Testis (tissue), 3 donors: ENCODE data around the gene TLCD4. TPM values are rescaled to one million over a fixed set of nuclear protein-coding genes. Genes with fewer than 3 reads are reported as not detected.

ENCODE experiments used
- DNase-seq: peaks from one replicate; pipeline ENCODE4 v3.0.0-alpha.2; 2019
- H3K27ac ChIP-seq, 2 donors: fragments of 200-600 bp; sonication (generic); one replicate each; pipeline ENCODE4 v1.5.1; 2019
- H3K27me3 ChIP-seq: fragments of 200-600 bp; sonication (generic); one replicate; pipeline ENCODE4 v1.5.1; 2019
- H3K36me3 ChIP-seq: fragments of 200-600 bp; sonication (generic); one replicate; pipeline ENCODE4 v1.5.1; 2017; ENCODE audit warnings: low read depth; ENCODE audit errors: missing control alignments
- H3K4me1 ChIP-seq: fragments of 200-600 bp; sonication (generic); one replicate; pipeline ENCODE4 v1.5.1; 2019
- H3K4me3 ChIP-seq, 2 donors: fragments of 200-600 bp; sonication (generic); one replicate each; pipeline ENCODE4 v1.5.1; 2017 to 2019
- H3K9me3 ChIP-seq: fragments of 200-600 bp; sonication (generic); one replicate; pipeline ENCODE4 v1.5.1; 2017
- POLR2A ChIP-seq: fragments of 450-650 bp; IDR thresholded peaks from one replicate; pipeline ENCODE4 v1.6.1; 2017; ENCODE audit warnings: antibody characterized with exemption, mild to moderate bottlenecking, moderate library complexity
- WGBS, 2 donors: methylation state at CpG; one replicate each; pipeline ENCODE4 v1.1.5; 2018; 5-methylcytosine and 5-hydroxymethylcytosine counted together
- intact Hi-C: fragments of 100-400 bp; cut with DNase I; formaldehyde crosslinking; loops from one replicate; pipeline ENCODE4 v1.15.1; 2023; ENCODE audit warnings: low total_unique reads
- polyA plus RNA-seq: library from polyadenylated mRNA; stranded (reverse); fragments of 350-450 nt; fragmentation: Illumina TruSeq; extraction: RNeasy Lipid Tissue Mini Kit (QIAGEN cat#74804); gene quantifications from one replicate; pipeline ENCODE4 v1.2.3, GENCODE V29; 2014; ENCODE audit warnings: low read depth, low replicate concordance; ENCODE audit not compliant: insufficient read depth
- total RNA-seq, 2 donors: library from RNA; depleted of rRNA; stranded (reverse); fragments of >200 nt; gene quantifications; one replicate each; pipeline ENCODE4 v1.2.3, GENCODE V29; 2016
- TF ChIP-seq, protein P1 (sequence below), 3 experiments: fragments of 450-650 bp in 2 of 3; fragments of 200-600 bp in 1 of 3; sonication (generic) in 1 of 3; IDR thresholded peaks; one replicate each; pipeline ENCODE4 v1.5.1; 2016 to 2019; ENCODE audit warnings: antibody characterized with exemption in 3 of 3, mild to moderate bottlenecking in 2 of 3, moderate library complexity in 1 of 3

Gene TLCD4
- total and polyA plus RNA-seq, 3 donors from 2014 or later: 7.2 to 25.2 (median 8.3) TPM

GRCh38 chr1:95118067-95118499, 928 bp downstream of the TLCD4 start:
- Histone ChIP-seq H3K27me3 (no peaks in the 10 kb centered on the region), H3K36me3 (no peaks in the 10 kb centered on the region), H3K4me1 (peaks cover 4% of the 10 kb centered on the region), H3K4me3 (peak overlapping the region; percentile 62 to 80), H3K9me3 (no peaks in the 10 kb centered on the region), H3K27ac (peak overlapping the region in 1 of 2 donors; percentile 77)
- DNase-seq: no peak
- intact Hi-C loops: no loop called here
- WGBS, 2 donors: 14 to 22% methylated on average over 10 of the region's 10 CpGs
- no peak for TF ChIP-seq POLR2A
- TF ChIP-seq, protein P1, sequence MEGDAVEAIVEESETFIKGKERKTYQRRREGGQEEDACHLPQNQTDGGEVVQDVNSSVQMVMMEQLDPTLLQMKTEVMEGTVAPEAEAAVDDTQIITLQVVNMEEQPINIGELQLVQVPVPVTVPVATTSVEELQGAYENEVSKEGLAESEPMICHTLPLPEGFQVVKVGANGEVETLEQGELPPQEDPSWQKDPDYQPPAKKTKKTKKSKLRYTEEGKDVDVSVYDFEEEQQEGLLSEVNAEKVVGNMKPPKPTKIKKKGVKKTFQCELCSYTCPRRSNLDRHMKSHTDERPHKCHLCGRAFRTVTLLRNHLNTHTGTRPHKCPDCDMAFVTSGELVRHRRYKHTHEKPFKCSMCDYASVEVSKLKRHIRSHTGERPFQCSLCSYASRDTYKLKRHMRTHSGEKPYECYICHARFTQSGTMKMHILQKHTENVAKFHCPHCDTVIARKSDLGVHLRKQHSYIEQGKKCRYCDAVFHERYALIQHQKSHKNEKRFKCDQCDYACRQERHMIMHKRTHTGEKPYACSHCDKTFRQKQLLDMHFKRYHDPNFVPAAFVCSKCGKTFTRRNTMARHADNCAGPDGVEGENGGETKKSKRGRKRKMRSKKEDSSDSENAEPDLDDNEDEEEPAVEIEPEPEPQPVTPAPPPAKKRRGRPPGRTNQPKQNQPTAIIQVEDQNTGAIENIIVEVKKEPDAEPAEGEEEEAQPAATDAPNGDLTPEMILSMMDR (IDR thresholded peaks at IDR 0.05): no peak

DNA sequence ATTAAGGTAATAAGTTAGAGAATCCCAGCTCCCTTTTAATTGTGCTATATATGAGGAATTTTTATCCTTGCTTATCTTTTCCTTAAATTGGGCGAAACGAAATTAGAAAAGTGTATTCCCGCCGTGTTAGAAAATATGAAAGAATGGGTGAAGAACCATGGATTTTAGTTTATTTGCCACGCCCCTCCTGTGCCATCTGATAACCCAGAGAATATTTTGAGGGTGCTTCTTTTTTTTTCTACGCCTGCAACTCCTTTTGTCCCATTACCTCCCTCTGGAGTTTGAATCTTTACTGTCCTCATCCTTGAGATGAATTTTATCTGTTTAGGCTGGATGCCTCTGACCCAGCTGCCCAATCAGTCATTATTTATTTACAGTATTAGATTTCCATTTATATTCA, 1.6 kb downstream of the TLCD4 start:
- peak overlapping the region in 1 of 2 donors; percentile 77 for H3K27ac ChIP-seq
- no peak overlapping the region for H3K4me3 ChIP-seq
- intact Hi-C loops: no loop called here
- no peaks in the 10 kb centered on the region for H3K36me3 ChIP-seq
- H3K4me1 ChIP-seq: peaks cover 4% of the 10 kb centered on the region
- TF ChIP-seq, protein P1 (IDR thresholded peaks at IDR 0.05): no peak
- no peak for TF ChIP-seq POLR2A
- H3K27me3 ChIP-seq: no peaks in the 10 kb centered on the region
- DNase-seq: no peak
- 52 to 54% methylated on average over 6 of the region's 6 CpGs for WGBS, 2 donors
- no peaks in the 10 kb centered on the region for H3K9me3 ChIP-seq

DNA sequence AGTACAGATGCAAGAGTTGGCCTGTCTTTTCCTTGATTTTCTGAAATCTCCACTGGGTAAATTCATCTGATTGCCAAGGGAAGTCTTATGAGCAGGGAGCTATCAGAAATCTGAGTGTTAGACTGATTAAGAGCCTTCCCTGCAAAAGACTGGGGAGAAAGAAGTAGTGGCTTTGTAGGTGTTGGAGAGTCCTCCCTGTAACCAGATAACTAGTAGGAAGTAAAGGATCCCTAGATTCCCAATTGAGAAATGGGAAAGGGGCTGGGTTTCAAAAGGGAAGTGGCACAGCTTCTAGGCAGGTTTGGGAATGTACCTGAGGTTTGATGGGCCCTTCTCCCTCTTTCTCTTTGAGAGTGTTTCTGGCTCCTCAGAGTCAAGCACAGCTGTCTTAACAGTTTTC, 2.1 kb downstream of the TLCD4 start:
- H3K36me3 ChIP-seq: no peaks in the 10 kb centered on the region
- H3K27ac ChIP-seq: no peak overlapping the region
- no peak for DNase-seq
- H3K4me3 ChIP-seq: no peak overlapping the region
- peaks cover 4% of the 10 kb centered on the region for H3K4me1 ChIP-seq
- intact Hi-C loops: no loop called here
- TF ChIP-seq POLR2A: no peak
- TF ChIP-seq, protein P1 (IDR thresholded peaks at IDR 0.05): no peak
- no peaks in the 10 kb centered on the region for H3K9me3 ChIP-seq
- no peaks in the 10 kb centered on the region for H3K27me3 ChIP-seq

- intact Hi-C loops: no loop called here
- no peak for DNase-seq
These were observed 5.1 kb downstream of the TLCD4 start for GRCh38 chr1:95122151-95122697.

More at GRCh38 chr1:95122151-95122697, 5.1 kb downstream of the TLCD4 start:
- Histone ChIP-seq H3K36me3 (no peaks in the 10 kb centered on the region), H3K9me3 (no peaks in the 10 kb centered on the region), H3K4me3 (no peak overlapping the region), H3K27ac (no peak overlapping the region), H3K27me3 (no peaks in the 10 kb centered on the region), H3K4me1 (peaks cover 4% of the 10 kb centered on the region)
- TF ChIP-seq, protein P1 (IDR thresholded peaks at IDR 0.05): no peak
- no peak for TF ChIP-seq POLR2A
- WGBS, 2 donors: 69 to 81% methylated on average over 8 of the region's 8 CpGs
